ENCODE measurements around the gene DMRT3. TPM values are rescaled to one million over a fixed set of nuclear protein-coding genes. Genes with fewer than 3 reads are reported as not detected.
A peak's percentile ranks its signal among the peaks of the same experiment; 100 is the strongest.
"Not testable (repeated sequence)": the region's sequence is repeated elsewhere in the genome, so short reads cannot be mapped to it uniquely, and the experiment has no call there.

The DMRT3 gene
- total RNA-seq, 1 experiment from 2014 or later, result not detected

- Histone ChIP-seq H3K27ac (no peak overlapping the region), H3K4me3 (no peak overlapping the region), H3K9me3 (replicated peaks) (no peaks in the 10 kb centered on the region), H3K4me1 (replicated peaks) (no peaks in the 10 kb centered on the region), H3K27me3 (replicated peaks) (no peaks in the 10 kb centered on the region; the same call in 1 of the 2 replicates), H3K36me3 (no peaks in the 10 kb centered on the region)
- no peak for DNase-seq (ENCODE audit: low read depth in 1 of 2, low spot score in 2 of 2)
Measured at GRCh38 chr9:974996-975739, 1.3 kb upstream of the DMRT3 start.

DNA sequence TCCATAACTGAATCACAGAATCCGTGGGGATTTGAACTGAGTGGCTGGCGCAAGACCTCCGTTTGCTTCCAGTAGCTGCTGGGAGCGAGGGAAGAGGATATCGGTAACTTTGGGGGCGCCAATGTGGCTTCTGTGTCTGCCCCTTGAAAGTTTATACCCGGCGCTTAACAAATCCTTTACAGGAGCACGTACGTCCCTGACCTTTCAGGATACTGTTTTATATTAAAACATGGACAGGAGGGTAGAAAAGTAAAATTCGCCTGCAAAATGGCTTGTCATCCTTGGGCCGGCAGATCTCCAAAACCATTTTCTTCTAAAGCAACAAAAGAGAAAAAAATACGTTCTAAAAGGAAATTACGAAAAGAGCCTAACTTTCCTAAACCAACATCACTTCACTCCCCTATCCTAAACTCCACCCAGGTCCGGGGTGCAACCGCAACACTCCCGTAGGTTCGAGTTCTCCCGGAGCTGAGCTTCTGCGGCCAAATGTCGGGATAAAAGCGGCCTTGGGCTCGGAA, 656 bp upstream of the DMRT3 start:
- no peak overlapping the region for H3K27ac ChIP-seq
- H3K9me3 ChIP-seq (replicated peaks), result no peaks in the 10 kb centered on the region
- no peaks in the 10 kb centered on the region for H3K36me3 ChIP-seq
- no peak overlapping the region for H3K4me3 ChIP-seq
- DNase-seq (ENCODE audit: low read depth in 1 of 2, low spot score in 2 of 2), result no peak
- no peaks in the 10 kb centered on the region for H3K4me1 ChIP-seq (replicated peaks)
- no peaks in the 10 kb centered on the region; the same call in 1 of the 2 replicates for H3K27me3 ChIP-seq (replicated peaks)

DNA sequence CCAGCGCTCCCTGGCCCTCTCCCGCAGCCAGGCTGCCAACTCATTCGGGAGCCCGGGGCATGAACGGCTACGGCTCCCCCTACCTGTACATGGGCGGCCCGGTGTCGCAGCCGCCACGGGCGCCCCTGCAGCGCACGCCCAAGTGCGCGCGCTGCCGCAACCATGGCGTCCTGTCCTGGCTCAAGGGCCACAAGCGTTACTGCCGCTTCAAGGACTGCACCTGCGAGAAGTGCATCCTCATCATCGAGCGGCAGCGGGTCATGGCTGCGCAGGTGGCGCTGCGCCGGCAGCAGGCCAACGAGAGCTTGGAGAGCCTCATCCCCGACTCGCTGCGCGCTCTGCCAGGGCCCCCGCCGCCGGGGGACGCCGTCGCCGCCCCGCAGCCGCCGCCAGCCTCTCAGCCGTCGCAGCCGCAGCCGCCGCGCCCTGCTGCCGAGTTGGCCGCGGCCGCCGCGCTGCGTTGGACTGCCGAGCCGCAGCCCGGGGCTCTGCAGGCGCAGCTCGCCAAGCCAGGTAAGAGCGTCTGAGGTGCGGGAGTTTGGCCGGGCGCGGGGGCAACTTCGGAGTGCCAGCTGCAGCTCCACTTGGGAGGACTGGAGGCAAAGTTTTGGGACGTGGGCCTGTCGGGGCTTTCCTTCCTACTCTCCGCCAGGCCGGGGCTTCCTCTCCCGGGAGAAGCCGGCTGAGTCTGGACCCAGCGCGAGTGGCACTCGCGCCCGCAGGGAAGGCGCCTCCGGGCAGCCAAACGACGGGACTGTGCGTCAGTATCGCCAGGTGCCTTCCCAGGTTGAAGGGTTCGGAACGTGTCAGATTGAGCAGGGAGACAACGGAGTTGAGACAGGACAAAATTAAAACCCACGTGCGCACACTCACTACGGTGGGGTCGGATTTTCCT, 735 bp downstream of the DMRT3 start:
- Histone ChIP-seq H3K4me1 (replicated peaks) (no peaks in the 10 kb centered on the region), H3K9me3 (replicated peaks) (no peaks in the 10 kb centered on the region), H3K27me3 (replicated peaks) (no peaks in the 10 kb centered on the region; the same call in 1 of the 2 replicates), H3K27ac (no peak overlapping the region), H3K36me3 (no peaks in the 10 kb centered on the region), H3K4me3 (no peak overlapping the region)
- DNase-seq (ENCODE audit: low read depth in 1 of 2, low spot score in 2 of 2), result no peak

DNA sequence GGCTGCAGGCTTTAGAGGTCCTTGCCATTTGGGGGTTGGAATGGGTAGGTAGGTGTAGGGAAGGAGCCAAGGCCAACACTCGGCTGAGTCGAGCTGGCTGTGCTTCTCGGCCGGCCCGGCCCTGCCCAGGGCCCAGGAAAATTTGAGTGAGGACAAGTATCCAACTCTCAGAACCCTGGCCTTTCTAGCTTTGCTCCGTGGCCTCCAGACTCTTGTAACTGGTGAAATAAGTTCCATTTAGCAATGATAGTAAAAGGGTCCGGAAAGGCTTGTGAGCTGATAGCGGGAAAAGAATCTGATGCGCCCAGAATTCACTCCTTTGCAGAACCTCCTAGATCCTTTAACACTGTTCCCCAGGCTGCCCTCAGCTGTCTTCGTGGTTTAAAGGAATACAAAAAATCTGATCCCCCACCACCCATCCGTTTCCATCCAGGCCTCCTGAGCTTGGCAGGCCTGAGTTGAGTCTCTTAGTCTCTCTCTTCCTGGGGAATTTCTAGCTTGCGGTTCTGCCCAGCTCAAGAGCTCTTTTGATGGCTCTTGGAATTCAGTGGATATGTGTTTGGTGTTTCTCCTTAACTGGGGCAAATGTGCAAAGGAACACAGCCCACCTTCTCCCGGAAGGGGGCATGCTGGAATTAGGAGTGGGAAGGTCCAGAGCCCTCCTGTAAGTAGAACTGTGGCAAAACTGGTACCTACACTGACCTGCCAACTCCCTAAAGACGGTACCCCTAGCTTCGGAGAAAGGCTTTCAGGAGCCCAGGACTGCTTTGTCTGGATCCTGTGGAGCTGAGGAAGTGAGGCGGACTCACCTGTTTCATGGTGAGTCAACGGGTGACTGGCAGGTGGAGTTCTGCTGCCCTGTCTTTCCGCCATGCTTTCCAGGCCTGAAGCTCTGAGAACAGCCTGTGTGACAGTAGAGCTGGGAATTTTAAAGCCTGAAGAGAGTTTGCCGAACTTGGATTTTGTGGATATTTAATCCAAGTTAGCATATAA, 1.7 kb downstream of the DMRT3 start:
- H3K36me3 ChIP-seq, result no peaks in the 10 kb centered on the region
- no peaks in the 10 kb centered on the region for H3K9me3 ChIP-seq (replicated peaks)
- no peaks in the 10 kb centered on the region; the same call in 1 of the 2 replicates for H3K27me3 ChIP-seq (replicated peaks)
- no peak overlapping the region for H3K27ac ChIP-seq
- H3K4me3 ChIP-seq, result no peak overlapping the region
- no peaks in the 10 kb centered on the region for H3K4me1 ChIP-seq (replicated peaks)
- no peak for DNase-seq (ENCODE audit: low read depth in 1 of 2, low spot score in 2 of 2)

DNA sequence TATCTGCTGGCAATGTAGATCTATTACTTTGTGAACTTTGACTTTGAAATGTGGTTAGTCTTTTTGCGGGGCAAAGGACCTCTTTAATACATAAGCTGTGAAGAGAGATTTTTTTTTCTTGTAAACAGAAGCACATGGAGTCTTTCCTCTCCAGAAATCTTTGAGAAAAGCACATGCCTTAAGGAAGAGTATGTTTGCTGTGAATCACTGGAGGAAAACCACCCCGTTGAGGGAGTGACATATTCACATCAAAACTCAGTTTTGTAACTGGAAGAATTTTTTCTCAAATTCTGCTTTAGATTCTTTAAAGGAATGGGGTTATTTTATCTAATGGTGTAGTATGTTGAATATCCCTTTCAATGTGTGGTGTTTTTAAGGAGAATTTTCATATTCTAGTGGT, 3.5 kb downstream of the DMRT3 start:
- Histone ChIP-seq H3K36me3 (no peaks in the 10 kb centered on the region), H3K27ac (no peak overlapping the region), H3K27me3 (replicated peaks) (no peaks in the 10 kb centered on the region; the same call in 1 of the 2 replicates), H3K4me1 (replicated peaks) (no peaks in the 10 kb centered on the region), H3K9me3 (replicated peaks) (no peaks in the 10 kb centered on the region), H3K4me3 (no peak overlapping the region)
- DNase-seq (ENCODE audit: low read depth in 1 of 2, low spot score in 2 of 2), result no peak

GRCh38 chr9:980640-981039, 4.2 kb downstream of the DMRT3 start:
- Histone ChIP-seq H3K9me3 (replicated peaks) (no peaks in the 10 kb centered on the region), H3K36me3 (no peaks in the 10 kb centered on the region), H3K27ac (no peak overlapping the region), H3K4me1 (replicated peaks) (no peaks in the 10 kb centered on the region), H3K27me3 (replicated peaks) (no peaks in the 10 kb centered on the region; the same call in 1 of the 2 replicates), H3K4me3 (no peak overlapping the region)
- no peak for DNase-seq (ENCODE audit: low read depth in 1 of 2, low spot score in 2 of 2)

DNA sequence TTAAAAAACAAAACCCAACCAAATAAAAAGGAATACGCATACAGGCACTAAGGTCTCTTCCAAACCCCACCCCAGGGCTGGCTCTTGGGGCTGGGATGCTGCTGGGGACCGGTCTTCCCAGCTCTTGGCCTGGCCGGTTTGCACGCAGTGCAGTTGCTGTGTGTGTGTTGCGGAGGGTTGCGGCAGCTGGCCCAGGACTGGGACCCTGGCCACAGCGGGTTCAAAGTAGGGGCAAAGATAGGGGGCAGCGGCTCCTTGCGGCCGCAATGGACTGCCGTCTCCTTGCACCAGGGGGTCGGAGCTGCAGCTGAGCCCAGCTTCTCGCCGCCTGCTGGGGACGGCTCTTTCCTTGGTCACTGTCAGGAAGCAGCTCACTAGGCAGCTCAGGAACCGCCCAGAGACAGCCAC, 5.0 kb downstream of the DMRT3 start:
- Histone ChIP-seq H3K36me3 (no peaks in the 10 kb centered on the region), H3K27ac (no peak overlapping the region), H3K27me3 (replicated peaks) (no peaks in the 10 kb centered on the region; the same call in 1 of the 2 replicates), H3K4me1 (replicated peaks) (no peaks in the 10 kb centered on the region), H3K4me3 (no peak overlapping the region), H3K9me3 (replicated peaks) (no peaks in the 10 kb centered on the region)
- DNase-seq (ENCODE audit: low read depth in 1 of 2, low spot score in 2 of 2), result no peak

- no peak overlapping the region for H3K27ac ChIP-seq
- H3K9me3 ChIP-seq (replicated peaks), result no peaks in the 10 kb centered on the region
- H3K27me3 ChIP-seq (replicated peaks), result no peaks in the 10 kb centered on the region
- H3K36me3 ChIP-seq, result no peaks in the 10 kb centered on the region
- no peaks in the 10 kb centered on the region for H3K4me1 ChIP-seq (replicated peaks)
- no peak overlapping the region for H3K4me3 ChIP-seq
- no peak for DNase-seq (ENCODE audit: low read depth in 1 of 2, low spot score in 2 of 2)
Measured at GRCh38 chr9:982394-983230, 6.2 kb downstream of the DMRT3 start.

- DNase-seq (ENCODE audit: low read depth in 1 of 2, low spot score in 2 of 2), result no peak
- H3K4me1 ChIP-seq (replicated peaks), result no peaks in the 10 kb centered on the region
- H3K9me3 ChIP-seq (replicated peaks), result no peaks in the 10 kb centered on the region
- no peaks in the 10 kb centered on the region for H3K27me3 ChIP-seq (replicated peaks)
- H3K4me3 ChIP-seq, result no peak overlapping the region
- H3K27ac ChIP-seq, result no peak overlapping the region
- H3K36me3 ChIP-seq, result no peaks in the 10 kb centered on the region
Measured at GRCh38 chr9:994005-994404, 17.6 kb downstream of the DMRT3 start.

- DNase-seq (ENCODE audit: low read depth in 1 of 2, low spot score in 2 of 2), result no peak
- Histone ChIP-seq H3K27ac (no peak overlapping the region), H3K9me3 (replicated peaks) (no peaks in the 10 kb centered on the region), H3K4me3 (no peak overlapping the region), H3K27me3 (replicated peaks) (no peaks in the 10 kb centered on the region), H3K36me3 (no peaks in the 10 kb centered on the region), H3K4me1 (replicated peaks) (no peaks in the 10 kb centered on the region)
Measured at GRCh38 chr9:995192-995591, 18.7 kb downstream of the DMRT3 start.

DNA sequence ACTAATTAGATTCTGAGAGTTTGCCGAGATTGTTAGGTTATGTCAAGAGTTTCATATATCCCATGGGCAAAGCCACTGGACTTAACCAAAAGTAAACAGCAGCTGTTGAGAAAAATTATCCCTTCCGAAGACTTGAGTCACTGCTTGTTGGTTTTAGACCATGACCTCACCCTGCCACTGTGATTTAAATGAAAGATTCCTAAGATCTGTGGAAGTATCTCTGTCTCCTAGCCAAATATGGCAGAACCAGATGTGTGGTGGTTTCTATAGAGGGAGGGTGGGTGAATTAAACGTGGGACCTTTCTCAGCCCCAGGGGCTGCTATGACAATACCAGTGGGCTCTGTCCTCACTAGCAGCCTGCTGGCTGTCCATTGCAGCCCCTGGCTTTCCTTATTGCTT, 19.3 kb downstream of the DMRT3 start:
- H3K9me3 ChIP-seq (replicated peaks), result no peaks in the 10 kb centered on the region
- no peak overlapping the region for H3K4me3 ChIP-seq
- H3K27ac ChIP-seq, result no peak overlapping the region
- H3K27me3 ChIP-seq (replicated peaks), result no peaks in the 10 kb centered on the region
- no peaks in the 10 kb centered on the region for H3K36me3 ChIP-seq
- no peaks in the 10 kb centered on the region for H3K4me1 ChIP-seq (replicated peaks)
- DNase-seq (ENCODE audit: low read depth in 1 of 2, low spot score in 2 of 2), result peak in 1 of 2 experiments; percentile 18

GRCh38 chr9:998299-999110, 22.1 kb downstream of the DMRT3 start:
- not testable (repeated sequence) for H3K27ac ChIP-seq; DNase-seq (ENCODE audit: low read depth in 1 of 2, low spot score in 2 of 2); H3K9me3 ChIP-seq (replicated peaks); H3K4me3 ChIP-seq; H3K27me3 ChIP-seq (replicated peaks); H3K4me1 ChIP-seq (replicated peaks); H3K36me3 ChIP-seq

Measured in SJSA1 (cell line).